ENCODE results near the gene C17orf67.

- TF ChIP-seq EZH2 (IDR thresholded peaks at IDR 0.05; ENCODE audit: borderline replicate concordance, insufficient read depth, low read length, poor library complexity, severe bottlenecking) (no peak), EP300 (conservative IDR thresholded peaks at IDR 0.05; ENCODE audit: poor library complexity, severe bottlenecking) (no peak), POLR2AphosphoS5 (IDR thresholded peaks at IDR 0.05) (no peak), RAD21 (conservative IDR thresholded peaks at IDR 0.05) (no peak)
- TF ChIP-seq, protein P1, sequence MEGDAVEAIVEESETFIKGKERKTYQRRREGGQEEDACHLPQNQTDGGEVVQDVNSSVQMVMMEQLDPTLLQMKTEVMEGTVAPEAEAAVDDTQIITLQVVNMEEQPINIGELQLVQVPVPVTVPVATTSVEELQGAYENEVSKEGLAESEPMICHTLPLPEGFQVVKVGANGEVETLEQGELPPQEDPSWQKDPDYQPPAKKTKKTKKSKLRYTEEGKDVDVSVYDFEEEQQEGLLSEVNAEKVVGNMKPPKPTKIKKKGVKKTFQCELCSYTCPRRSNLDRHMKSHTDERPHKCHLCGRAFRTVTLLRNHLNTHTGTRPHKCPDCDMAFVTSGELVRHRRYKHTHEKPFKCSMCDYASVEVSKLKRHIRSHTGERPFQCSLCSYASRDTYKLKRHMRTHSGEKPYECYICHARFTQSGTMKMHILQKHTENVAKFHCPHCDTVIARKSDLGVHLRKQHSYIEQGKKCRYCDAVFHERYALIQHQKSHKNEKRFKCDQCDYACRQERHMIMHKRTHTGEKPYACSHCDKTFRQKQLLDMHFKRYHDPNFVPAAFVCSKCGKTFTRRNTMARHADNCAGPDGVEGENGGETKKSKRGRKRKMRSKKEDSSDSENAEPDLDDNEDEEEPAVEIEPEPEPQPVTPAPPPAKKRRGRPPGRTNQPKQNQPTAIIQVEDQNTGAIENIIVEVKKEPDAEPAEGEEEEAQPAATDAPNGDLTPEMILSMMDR (IDR thresholded peaks at IDR 0.05; ENCODE audit: poor library complexity, severe bottlenecking): no peak
Measured at GRCh38 chr17:56772442-56772841, 61.3 kb downstream of the C17orf67 start.

All from neural cell (in vitro differentiated cells).